T-helper 1 cell treated with Interleukin-12 subunit alpha and Interleukin-12 subunit beta and Interleukin-4 antibody, amounts not matched to agents 30 μg/mL and 1 μg/mL, for 36 hours (primary cell): ENCODE results near the gene SPTSSB.

Experiments used
- H3K27ac Mint-ChIP-seq: one replicate; pipeline ENCODE4 v1.8.0; 2021; ENCODE audit warnings: mild to moderate bottlenecking, mixed read lengths
- H3K27me3 Mint-ChIP-seq: one replicate; pipeline ENCODE4 v1.8.0; 2021; ENCODE audit warnings: low read depth, mixed read lengths
- H3K36me3 Mint-ChIP-seq: one replicate; pipeline ENCODE4 v1.8.0; 2021; ENCODE audit warnings: low read depth, mixed read lengths
- H3K4me1 Mint-ChIP-seq: one replicate; pipeline ENCODE4 v1.8.0; 2021; ENCODE audit warnings: low read depth, mixed read lengths
- H3K4me3 Mint-ChIP-seq: one replicate; pipeline ENCODE4 v1.8.0; 2021; ENCODE audit warnings: mild to moderate bottlenecking, moderate library complexity, mixed read lengths
- H3K9me3 Mint-ChIP-seq: one replicate; pipeline ENCODE4 v1.8.0; 2021; ENCODE audit warnings: mixed read lengths

SPTSSB gene

GRCh38 chr3:161305095-161305991 is 66.0 kb downstream of the SPTSSB start:
- Mint-ChIP-seq H3K36me3 (peaks cover 7% of the 10 kb centered on the region), H3K27me3 (peaks cover 69% of the 10 kb centered on the region), H3K27ac (no peak overlapping the region), H3K9me3 (peaks cover 25% of the 10 kb centered on the region), H3K4me1 (peaks cover 4% of the 10 kb centered on the region), H3K4me3 (no peak overlapping the region)

DNA sequence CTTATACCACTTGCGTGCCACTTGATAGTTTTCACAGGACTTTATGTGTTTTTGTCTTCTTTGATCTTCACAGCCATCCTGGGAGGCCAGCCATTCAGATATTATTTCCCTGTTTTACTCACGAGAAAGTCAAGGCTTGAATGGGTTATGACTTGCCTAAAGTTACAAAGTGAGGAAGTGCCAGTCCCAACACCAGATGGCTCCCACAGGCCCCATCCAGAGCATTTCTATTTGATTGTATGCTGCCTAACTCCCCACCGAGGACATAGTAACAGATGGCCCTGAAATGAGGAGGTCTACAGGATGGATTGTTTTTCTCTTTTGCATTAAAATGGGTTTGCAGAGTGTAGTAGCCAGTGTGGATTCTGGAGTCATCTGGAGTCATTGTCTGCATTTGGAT is 74.5 kb downstream of the SPTSSB start:
- no peak overlapping the region for H3K4me3 Mint-ChIP-seq
- H3K27me3 Mint-ChIP-seq = peaks cover 19% of the 10 kb centered on the region
- no peak overlapping the region for H3K27ac Mint-ChIP-seq
- H3K4me1 Mint-ChIP-seq = no peaks in the 10 kb centered on the region
- H3K9me3 Mint-ChIP-seq = peaks cover 30% of the 10 kb centered on the region
- H3K36me3 Mint-ChIP-seq = no peaks in the 10 kb centered on the region

GRCh38 chr3:161295325-161295724 is 76.0 kb downstream of the SPTSSB start:
- Mint-ChIP-seq H3K27me3 (peaks cover 10% of the 10 kb centered on the region), H3K4me1 (no peaks in the 10 kb centered on the region), H3K36me3 (no peaks in the 10 kb centered on the region), H3K27ac (no peak overlapping the region), H3K4me3 (no peak overlapping the region), H3K9me3 (peaks cover 26% of the 10 kb centered on the region)
